Aorta (tissue), 5 donors: ENCODE measurements around the gene PIAS1. TPM values are rescaled to one million over a fixed set of nuclear protein-coding genes. Genes with fewer than 3 reads are reported as not detected.

Source experiments
- ATAC-seq: fragments of 200-7000 bp; cut with Tn5 transposase; one replicate; pipeline ENCODE4 v1.9.1; 2022; ENCODE audit warnings: moderate library complexity; ENCODE audit not compliant: low FRiP score
- DNase-seq, 2 donors: peaks; one replicate each; pipeline ENCODE4 v3.0.0-alpha.2; 2020
- H3K27ac ChIP-seq, 2 donors: one replicate each; pipeline ENCODE4 v1.5.1; 2013; ENCODE audit warnings: low read length in 2 of 2, mild to moderate bottlenecking in 2 of 2, moderate library complexity in 2 of 2, control low read depth in 1 of 2, inconsistent platforms in 1 of 2, low read depth in 1 of 2
- H3K27me3 ChIP-seq, 2 donors: one replicate each; pipeline ENCODE4 v1.6.1; 2013; ENCODE audit warnings: control low read depth in 1 of 2, low read length in 1 of 2, mild to moderate bottlenecking in 1 of 2, moderate library complexity in 1 of 2; ENCODE audit not compliant: insufficient read depth in 2 of 2, control insufficient read depth in 1 of 2
- H3K36me3 ChIP-seq, 2 donors: one replicate each; pipeline ENCODE4 v1.6.1; 2013; ENCODE audit warnings: control low read depth in 1 of 2, low read length in 1 of 2, mild to moderate bottlenecking in 1 of 2; ENCODE audit not compliant: insufficient read depth in 2 of 2, control insufficient read depth in 1 of 2
- H3K4me1 ChIP-seq, 2 donors: one replicate each; pipeline ENCODE4 v1.6.1; 2013; ENCODE audit warnings: low read length in 2 of 2, control low read depth in 1 of 2, mild to moderate bottlenecking in 1 of 2, moderate library complexity in 1 of 2; ENCODE audit not compliant: insufficient read depth in 2 of 2, control insufficient read depth in 1 of 2
- H3K4me3 ChIP-seq, 2 donors: one replicate each; pipeline ENCODE4 v1.5.1; 2013; ENCODE audit warnings: low read length in 2 of 2, control low read depth in 1 of 2, mild to moderate bottlenecking in 1 of 2
- H3K9me3 ChIP-seq: one replicate; pipeline ENCODE4 v1.6.1; 2013; ENCODE audit warnings: mild to moderate bottlenecking, low read length; ENCODE audit not compliant: control insufficient read depth
- WGBS, 2 donors: extraction: QIAGEN DNeasy Blood & Tissue Kit; methylation state at CpG; one replicate each; pipeline ENCODE4 v1.1.7; 2013; 5-methylcytosine and 5-hydroxymethylcytosine counted together
- intact Hi-C, 2 donors: fragments of 100-400 bp; cut with DNase I; formaldehyde crosslinking; loops; one replicate each; pipeline versions ENCODE4 v1.14.2 to v1.15.0; 2022
- polyA plus RNA-seq, 2 donors: library from polyadenylated mRNA; stranded (reverse); fragments of 200-250 nt; gene quantifications; one replicate each; pipeline ENCODE4 v1.2.3, GENCODE V29; 2013
- total RNA-seq, 2 donors: library from RNA; stranded (reverse); fragmentation: NEBNext Ultra II Directional; extraction: Animal tissue kit (Norgen Biotek cat#: 25700); gene quantifications; one replicate each; pipeline ENCODE4 v1.2.1, GENCODE V29; 2021
- donor health status: healthy with polysubstance abuse.
- donor health status: Bipolar disorder and iron deficiency.
- donor health status: DM: no; HTN: no; CAD: no.
- donor health status: DM: no; HTN: no; CAD: no.
- donor health status: DM: yes; HTN: yes; CAD: no.

PIAS1 gene
- total and polyA plus RNA-seq, 4 donors: 7.0 to 62.9 (median 28.5) TPM

DNA sequence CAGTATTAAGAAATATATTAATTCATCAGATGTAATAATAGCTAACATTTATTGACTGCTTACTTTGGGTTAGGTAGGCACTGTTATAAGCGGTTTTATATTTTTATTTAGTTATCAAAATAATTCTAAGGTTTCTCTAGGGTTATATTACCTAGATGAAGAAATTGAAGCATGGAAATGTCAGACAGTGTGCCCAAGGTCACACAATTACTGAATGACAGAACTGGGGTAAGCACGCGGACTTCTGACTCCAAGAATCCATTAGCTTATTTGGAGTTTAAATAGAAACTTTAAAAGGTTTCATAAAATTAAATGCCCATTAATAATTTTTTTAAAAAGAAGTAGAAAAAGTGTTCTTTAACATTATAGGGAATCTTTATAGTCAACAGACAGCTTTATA is 76.7 kb downstream of the PIAS1 start:
- no peaks in the 10 kb centered on the region for H3K36me3 ChIP-seq
- intact Hi-C loops: no loop called here
- DNase-seq: no peak
- H3K9me3 ChIP-seq: no peaks in the 10 kb centered on the region
- no peak overlapping the region for H3K4me3 ChIP-seq
- H3K27me3 ChIP-seq: no peaks in the 10 kb centered on the region
- 87 to 93% methylated on average over 3 of the region's 3 CpGs for WGBS, 2 donors
- H3K4me1 ChIP-seq: peaks cover 0 to 2% of the 10 kb centered on the region in 2 donors
- no peak for ATAC-seq
- H3K27ac ChIP-seq: no peak overlapping the region

GRCh38 chr15:68137096-68137495 is 83.0 kb downstream of the PIAS1 start:
- DNase-seq: no peak
- no peak for ATAC-seq
- Histone ChIP-seq H3K4me3 (no peak overlapping the region), H3K27ac (no peak overlapping the region), H3K9me3 (no peaks in the 10 kb centered on the region), H3K4me1 (peaks cover 0 to 5% of the 10 kb centered on the region in 2 donors), H3K27me3 (no peaks in the 10 kb centered on the region), H3K36me3 (no peaks in the 10 kb centered on the region)
- 37 to 66% methylated on average over 1 of the region's 1 CpG for WGBS, 2 donors
- intact Hi-C loops: no loop called here

DNA sequence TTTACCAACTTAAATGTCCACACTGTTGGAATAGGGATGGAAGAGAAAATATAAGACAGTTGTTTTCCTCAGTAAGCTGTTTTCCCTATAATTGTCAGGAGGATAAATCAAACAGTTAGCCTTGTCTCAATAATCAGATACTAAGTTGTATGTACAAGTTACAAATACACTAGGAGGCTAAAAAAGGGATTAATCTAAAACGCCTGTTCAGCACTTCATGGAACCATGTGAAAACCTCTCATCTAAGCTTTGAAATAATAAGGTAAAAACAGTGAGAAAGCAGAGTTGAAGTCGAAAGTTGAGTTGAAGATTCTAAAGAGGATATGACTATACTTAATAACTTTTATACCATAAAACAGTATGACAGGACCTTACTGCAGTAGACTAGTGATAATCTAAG is 89.0 kb downstream of the PIAS1 start:
- 92% methylated on average over 2 of the region's 2 CpGs for whole genome bisulfite sequencing, 2 donors
- no peaks in the 10 kb centered on the region for H3K9me3 ChIP-seq

DNA sequence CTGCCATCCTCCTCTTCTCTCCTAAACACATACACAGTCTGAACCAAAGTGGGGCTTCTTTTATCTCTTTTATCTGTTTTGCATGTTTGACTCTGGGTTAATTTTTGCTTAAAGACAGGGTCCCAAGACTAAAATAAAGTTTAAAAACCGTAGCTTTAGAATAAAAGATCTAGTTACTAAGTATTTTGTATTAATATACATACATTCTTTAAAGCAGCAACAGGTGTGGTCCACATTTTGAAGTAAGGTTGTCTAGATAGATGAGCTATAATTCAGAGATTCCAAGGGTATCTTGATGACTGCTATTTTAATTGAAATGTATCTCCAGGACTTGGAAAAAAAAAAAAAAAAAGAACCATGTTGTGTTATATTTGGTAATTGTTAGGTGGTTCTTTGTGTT is 89.7 kb downstream of the PIAS1 start:
- DNase-seq (no peak), ATAC-seq (no peak)
- Histone ChIP-seq H3K36me3 (no peaks in the 10 kb centered on the region), H3K27me3 (no peaks in the 10 kb centered on the region), H3K4me3 (no peak overlapping the region), H3K27ac (no peak overlapping the region), H3K4me1 (peaks cover 0 to 5% of the 10 kb centered on the region in 2 donors), H3K9me3 (no peaks in the 10 kb centered on the region)
- intact Hi-C loops: no loop called here
- WGBS, 2 donors: 92 to 97% methylated on average over 1 of the region's 1 CpG

More for the DNA sequence above, 89.0 kb downstream of the PIAS1 start:
- DNase-seq (no peak), ATAC-seq (no peak)
- Histone ChIP-seq H3K36me3 (no peaks in the 10 kb centered on the region), H3K27ac (no peak overlapping the region), H3K4me3 (no peak overlapping the region), H3K27me3 (no peaks in the 10 kb centered on the region), H3K4me1 (peaks cover 0 to 5% of the 10 kb centered on the region in 2 donors)
- intact Hi-C loops: no loop called here

GRCh38 chr15:68145706-68146105 is 91.6 kb downstream of the PIAS1 start:
- H3K4me1 ChIP-seq: peaks cover 0 to 2% of the 10 kb centered on the region in 2 donors
- intact Hi-C loops: no loop called here
- no peaks in the 10 kb centered on the region for H3K27me3 ChIP-seq
- no peaks in the 10 kb centered on the region for H3K36me3 ChIP-seq
- no peak overlapping the region for H3K27ac ChIP-seq
- ATAC-seq (no peak), DNase-seq (no peak)
- H3K4me3 ChIP-seq: no peak overlapping the region
- H3K9me3 ChIP-seq: no peaks in the 10 kb centered on the region

- WGBS, 2 donors: 89 to 93% methylated on average over 1 of the region's 1 CpG
- H3K9me3 ChIP-seq: no peaks in the 10 kb centered on the region
- no peak overlapping the region for H3K4me3 ChIP-seq
- no peaks in the 10 kb centered on the region for H3K4me1 ChIP-seq
- no peak for DNase-seq
- no peaks in the 10 kb centered on the region for H3K27me3 ChIP-seq
- no peaks in the 10 kb centered on the region for H3K36me3 ChIP-seq
- intact Hi-C loops: no loop called here
- no peak for ATAC-seq
- no peak overlapping the region for H3K27ac ChIP-seq
These were observed 93.9 kb downstream of the PIAS1 start for GRCh38 chr15:68148039-68148438.

GRCh38 chr15:68149059-68149458 is 94.9 kb downstream of the PIAS1 start:
- intact Hi-C loops: no loop called here
- WGBS, 2 donors: 96 to 99% methylated on average over 1 of the region's 1 CpG
- DNase-seq (no peak), ATAC-seq (no peak)
- Histone ChIP-seq H3K4me3 (no peak overlapping the region), H3K4me1 (no peaks in the 10 kb centered on the region), H3K27me3 (no peaks in the 10 kb centered on the region), H3K36me3 (no peaks in the 10 kb centered on the region), H3K27ac (no peak overlapping the region), H3K9me3 (no peaks in the 10 kb centered on the region)

DNA sequence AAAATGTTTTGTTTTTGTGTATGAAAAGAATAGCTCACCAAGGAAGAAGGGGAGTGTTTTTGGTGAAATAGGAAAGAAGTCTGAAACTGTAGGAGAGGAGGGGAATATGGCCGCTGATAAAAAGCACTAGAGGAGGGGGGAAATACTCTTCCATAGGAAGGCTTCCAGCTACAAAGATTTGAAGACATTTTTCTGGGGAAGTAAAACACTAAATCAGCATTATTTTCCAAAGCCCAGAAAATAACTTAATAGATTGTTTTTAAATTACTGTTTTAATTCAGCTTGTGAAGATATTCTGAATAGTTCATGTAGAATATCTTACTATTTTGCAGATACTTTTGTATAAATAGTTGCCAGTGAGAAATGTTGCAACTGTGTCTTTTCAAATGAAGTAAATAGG is 96.1 kb downstream of the PIAS1 start:
- 77 to 81% methylated on average over 1 of the region's 1 CpG for WGBS, 2 donors
- intact Hi-C loops: loop anchor here in 1 of 2 donors (10.0 kb wide), 1 partner anchor 95 kb away; the partner anchor contains the start of gene PIAS1
- no peak overlapping the region for H3K27ac ChIP-seq
- ATAC-seq (no peak), DNase-seq (no peak)
- no peaks in the 10 kb centered on the region for H3K36me3 ChIP-seq
- no peaks in the 10 kb centered on the region for H3K27me3 ChIP-seq
- H3K4me3 ChIP-seq: no peak overlapping the region
- no peaks in the 10 kb centered on the region for H3K9me3 ChIP-seq
- no peaks in the 10 kb centered on the region for H3K4me1 ChIP-seq

- WGBS, 2 donors: 87 to 98% methylated on average over 1 of the region's 1 CpG
- ATAC-seq (no peak), DNase-seq (no peak)
- no peaks in the 10 kb centered on the region for H3K27me3 ChIP-seq
- no peak overlapping the region for H3K4me3 ChIP-seq
- H3K9me3 ChIP-seq: no peaks in the 10 kb centered on the region
- no peaks in the 10 kb centered on the region for H3K4me1 ChIP-seq
- no peak overlapping the region for H3K27ac ChIP-seq
- H3K36me3 ChIP-seq: no peaks in the 10 kb centered on the region
- intact Hi-C loops: loop anchor here in 1 of 2 donors (10.0 kb wide), 1 partner anchor 96 kb away; the partner anchor contains the start of gene PIAS1
These were observed 97.2 kb downstream of the PIAS1 start for GRCh38 chr15:68151277-68151676.
